Measurements from ENCODE around the gene CD276. TPM values are rescaled to one million over a fixed set of nuclear protein-coding genes. Genes with fewer than 3 reads are reported as not detected.
"Not testable (repeated sequence)": the region's sequence is repeated elsewhere in the genome, so short reads cannot be mapped to it uniquely, and the experiment has no call there.

The CD276 gene
- 36.5 TPM for total RNA-seq
- long read RNA-seq, transcript CD276-202 (10 exons, 3,469 nt): major isoform, 67 of 105 reads
- long read RNA-seq, partial matches to known transcripts: 26 of 105 reads
- long read RNA-seq, other reads (novel, unspliced or antisense): 12 of 105 reads

DNA sequence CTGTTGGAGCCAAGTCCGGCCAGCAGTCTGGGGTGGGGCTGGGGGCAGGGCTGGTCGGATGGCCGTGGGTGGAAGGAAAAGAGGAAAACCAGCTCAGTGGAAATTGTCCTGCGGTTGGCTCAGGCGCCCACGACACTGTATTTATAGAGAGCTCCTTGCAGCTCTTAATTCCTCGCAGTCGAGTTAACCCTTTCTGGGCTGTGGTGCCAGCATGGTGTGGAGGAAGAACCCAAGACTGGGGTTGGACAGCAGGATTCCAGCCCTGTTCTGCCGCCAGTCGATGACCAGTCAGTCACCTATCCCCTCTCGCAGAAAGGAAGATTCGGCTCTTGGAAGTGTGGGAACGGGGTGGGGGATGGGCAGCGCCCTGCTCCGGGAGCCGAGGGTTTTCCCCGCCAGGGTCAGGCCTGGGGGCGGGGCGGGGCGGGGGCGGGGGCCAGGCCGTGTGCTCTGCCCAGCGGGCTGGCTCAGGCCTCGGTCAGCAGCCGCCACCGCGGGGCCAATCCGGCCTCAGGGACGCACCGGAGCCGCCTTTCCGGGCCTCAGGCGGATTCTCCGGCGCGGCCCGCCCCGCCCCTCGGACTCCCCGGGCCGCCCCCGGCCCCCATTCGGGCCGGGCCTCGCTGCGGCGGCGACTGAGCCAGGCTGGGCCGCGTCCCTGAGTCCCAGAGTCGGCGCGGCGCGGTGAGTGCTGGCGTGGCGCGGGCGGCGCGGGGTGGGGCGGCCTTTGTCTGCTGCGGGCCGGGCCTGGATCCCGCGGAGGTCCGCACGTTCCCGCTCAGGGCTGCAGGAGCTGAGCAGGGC is at the start of gene CD276:
TSS of gene CD276 (plus strand) at position 607 of the 804 bp plus-strand sequence. CDS start 15,257 bp downstream, outside the sequence.
- DNase-seq (peak; percentile 89), ATAC-seq (ENCODE audit: poor library complexity) (peak; percentile 93)
- intact Hi-C loops (cut with DNase I): no loop called here

DNA sequence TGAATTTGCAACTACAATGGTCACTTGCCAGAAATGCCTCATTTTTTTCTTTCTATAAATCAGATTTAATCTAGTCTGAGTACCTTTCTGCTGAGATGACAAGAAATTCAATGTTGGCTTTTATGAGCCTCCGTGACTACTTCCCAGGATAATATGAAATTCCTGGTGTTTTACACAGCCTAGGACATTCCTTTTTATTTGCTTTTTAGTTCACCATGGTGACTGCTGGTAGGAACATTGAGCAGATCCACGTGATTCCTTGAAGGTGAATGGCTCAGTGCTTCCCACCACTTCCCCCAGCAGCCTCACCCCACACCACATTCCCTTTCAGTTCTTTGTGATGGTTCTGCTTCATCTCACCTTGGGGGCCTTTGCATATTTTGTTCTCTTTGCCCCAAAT is 46.7 kb upstream of the CD276 start:
- ATAC-seq (ENCODE audit: poor library complexity) (no peak), DNase-seq (no peak)
- intact Hi-C loops (cut with DNase I): loop anchor here (10.0 kb wide), 1 partner anchor 333 kb away; no protein-coding TSS in a partner anchor

DNA sequence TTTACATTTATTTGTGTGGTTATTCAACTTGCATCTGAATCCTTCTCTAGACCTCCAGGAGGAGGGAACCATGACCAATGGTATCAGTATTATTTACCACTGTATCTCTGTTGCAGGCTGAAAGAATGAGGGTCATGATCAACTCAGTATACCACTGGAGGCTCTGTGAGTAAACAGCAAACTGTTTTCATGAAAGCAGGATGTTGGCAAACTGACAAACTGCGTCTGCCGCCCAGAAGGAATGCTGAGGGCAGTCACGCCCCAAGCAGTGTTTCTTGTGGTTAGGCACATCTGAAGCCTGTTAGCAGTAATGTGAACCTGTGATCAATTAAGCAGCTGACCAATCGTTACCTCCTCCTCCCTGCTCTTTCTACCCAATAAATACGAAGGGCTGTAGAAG is 44.7 kb upstream of the CD276 start:
- intact Hi-C loops (cut with DNase I): loop anchor here (10.0 kb wide), 1 partner anchor 335 kb away; no protein-coding TSS in a partner anchor
- DNase-seq; ATAC-seq (ENCODE audit: poor library complexity): not testable (repeated sequence)

DNA sequence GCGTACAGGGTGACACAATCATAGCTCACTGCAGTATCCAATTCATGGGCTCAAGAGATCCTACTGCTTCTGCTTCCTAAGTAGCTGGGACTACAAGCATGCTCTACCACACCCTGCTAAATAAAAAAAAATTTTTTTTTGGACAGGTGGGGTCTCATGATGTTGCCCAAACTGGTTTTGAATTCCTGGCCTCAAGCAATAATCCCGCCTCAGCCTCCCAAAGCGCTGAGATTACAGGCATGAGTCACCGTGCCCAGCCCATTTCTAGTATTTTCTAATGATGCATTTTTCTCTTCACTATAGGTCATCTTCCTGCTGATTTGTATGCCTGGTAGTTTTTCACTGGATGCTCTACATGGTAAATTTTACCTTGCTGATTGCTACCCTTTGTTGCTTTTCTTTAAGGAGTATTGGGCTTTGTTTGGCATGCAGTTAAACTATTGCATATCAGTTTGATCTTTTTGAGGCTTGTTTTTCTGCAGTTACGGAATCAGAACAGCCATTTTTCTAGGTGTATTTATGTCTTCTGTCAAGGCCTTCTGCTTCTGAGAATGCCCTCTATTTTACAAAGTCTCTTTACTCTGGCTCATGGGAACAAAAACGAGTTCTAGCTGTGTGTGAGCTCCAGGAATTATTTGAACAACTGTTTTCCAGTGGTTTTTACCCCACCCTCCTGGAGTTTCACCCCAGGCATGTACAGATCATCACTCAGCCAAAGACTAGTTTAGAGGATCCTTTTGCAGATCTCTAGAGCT is 36.7 kb upstream of the CD276 start:
- DNase-seq (no peak), ATAC-seq (ENCODE audit: poor library complexity) (no peak)
- intact Hi-C loops (cut with DNase I): no loop called here

DNA sequence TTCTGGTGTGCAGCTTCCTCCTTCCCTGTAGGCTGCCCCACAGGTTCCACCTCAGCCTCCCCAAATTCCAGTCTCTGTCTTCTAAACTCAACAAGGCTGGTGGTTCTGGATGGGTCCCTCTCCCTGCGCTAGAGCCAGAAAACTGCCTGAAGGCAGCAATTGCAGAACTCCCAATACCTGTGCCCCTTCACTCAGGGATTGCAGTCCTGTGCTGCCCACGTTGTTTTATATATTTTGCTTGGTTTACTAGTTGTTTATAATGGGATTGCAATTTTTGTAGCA is 36.2 kb upstream of the CD276 start:
- no peak for DNase-seq
- intact Hi-C loops (cut with DNase I): no loop called here
- ATAC-seq (ENCODE audit: poor library complexity): no peak

DNA sequence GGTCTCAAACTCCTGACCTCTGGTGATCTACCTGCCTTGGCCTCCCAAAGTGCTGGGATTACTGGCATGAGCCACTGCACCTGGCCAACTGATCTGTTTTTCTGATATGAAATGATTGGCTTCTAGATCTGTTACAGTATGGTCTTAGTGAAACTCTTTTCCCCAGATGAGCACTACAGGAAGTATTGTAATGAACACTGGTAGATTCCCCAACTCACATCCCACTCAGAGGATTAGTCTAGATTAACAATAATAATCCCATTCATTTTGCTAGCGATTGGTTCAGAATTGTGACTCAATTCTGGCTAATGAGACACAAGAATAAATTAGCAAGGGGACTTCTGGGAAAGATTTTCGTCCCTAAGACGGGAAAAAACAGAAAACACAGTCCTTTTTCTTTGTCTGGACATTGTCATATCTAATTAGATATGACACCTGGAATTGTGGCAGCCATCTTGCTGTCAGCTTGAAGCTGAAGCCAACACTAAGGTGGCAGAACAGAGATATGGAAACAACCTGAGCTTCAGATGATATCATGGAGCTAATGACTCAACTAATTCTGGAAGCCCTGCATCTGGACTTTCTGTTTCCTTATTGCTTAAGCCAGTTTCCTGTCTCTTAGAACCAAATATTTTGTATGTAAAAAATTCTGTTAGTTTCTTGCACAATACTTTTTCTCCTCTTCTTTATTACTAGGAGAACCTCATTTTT is 33.6 kb upstream of the CD276 start:
- intact Hi-C loops (cut with DNase I): no loop called here

DNA sequence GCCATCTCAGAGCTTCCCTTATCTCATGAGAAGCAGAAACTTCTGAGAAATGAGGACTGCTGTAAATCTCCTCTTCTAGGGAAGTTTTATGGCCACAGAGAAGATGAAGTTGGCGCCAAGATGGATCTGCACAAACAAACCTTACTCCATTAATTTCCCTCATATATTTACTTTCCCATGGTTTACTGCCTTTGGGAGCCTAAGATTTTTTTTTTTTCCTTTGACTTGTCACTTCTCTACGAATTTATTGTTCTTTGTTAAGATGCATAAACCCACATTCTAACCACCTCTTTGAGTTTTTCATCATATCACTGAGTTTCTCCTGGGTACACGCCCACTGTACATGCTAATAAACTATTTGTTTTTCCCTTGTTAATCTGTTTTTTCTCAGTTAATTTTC is 29.5 kb upstream of the CD276 start:
- DNase-seq (no peak), ATAC-seq (ENCODE audit: poor library complexity) (no peak)
- intact Hi-C loops (cut with DNase I): no loop called here

More for the DNA sequence above, 33.6 kb upstream of the CD276 start:
- no peak for ATAC-seq (ENCODE audit: poor library complexity)
- DNase-seq: no peak

DNA sequence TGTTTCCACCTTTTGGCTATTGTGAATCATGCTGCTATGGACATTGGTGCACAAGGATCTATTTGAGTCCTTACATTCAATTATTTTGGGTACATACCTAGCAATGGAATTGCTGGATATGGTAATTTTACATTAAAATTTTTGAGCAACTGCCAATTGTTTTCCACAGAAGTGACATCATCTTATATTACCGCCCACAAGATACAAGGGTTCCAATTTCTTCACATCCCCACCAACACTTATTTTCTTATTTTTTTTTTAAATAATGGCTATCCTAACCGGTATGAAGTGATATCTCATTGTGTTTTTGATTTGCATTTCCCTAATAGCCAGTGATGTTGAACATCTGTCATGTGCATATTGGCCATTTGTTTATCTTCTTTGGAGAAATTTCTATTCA is 28.5 kb upstream of the CD276 start:
- DNase-seq (no peak), ATAC-seq (ENCODE audit: poor library complexity) (no peak)
- intact Hi-C loops (cut with DNase I): no loop called here

DNA sequence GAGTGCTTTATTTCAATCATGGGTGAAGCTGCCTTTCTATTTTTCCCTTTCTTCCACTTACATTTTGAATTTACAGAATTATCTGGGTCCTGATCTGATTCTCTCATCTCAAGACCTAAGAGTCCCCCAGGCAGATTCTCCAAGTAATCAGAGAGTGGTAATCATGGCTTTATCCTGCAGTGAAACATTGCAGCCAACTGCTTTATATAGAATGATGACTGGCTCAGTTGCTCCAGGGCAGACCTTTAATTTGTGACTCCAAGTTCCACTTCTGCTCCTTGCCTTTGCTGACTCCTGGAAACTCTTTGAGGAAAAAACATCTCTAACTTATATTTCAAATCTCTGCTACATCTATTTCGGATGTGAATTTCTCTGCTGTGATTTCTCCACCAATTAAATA is 25.5 kb upstream of the CD276 start:
- DNase-seq (no peak), ATAC-seq (ENCODE audit: poor library complexity) (no peak)
- intact Hi-C loops (cut with DNase I): no loop called here

DNA sequence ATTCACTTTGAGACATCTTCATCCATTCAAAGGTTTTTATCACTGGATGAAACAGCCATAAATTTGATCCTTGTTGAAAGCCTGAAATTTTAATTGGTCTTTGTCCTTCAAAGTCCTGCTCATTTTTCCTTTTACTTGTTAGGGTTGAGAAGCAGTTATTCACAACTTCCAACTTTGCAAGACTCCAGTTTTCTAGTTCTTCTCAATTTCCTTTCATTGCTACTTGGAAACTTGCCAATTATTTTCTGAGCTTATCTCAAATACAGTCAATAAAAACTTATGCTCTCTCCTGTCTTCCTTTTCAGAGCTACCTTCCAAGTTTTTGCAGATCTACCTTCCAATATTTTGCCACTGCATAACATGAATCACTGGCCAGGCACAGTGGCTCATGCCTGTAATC is 23.7 kb upstream of the CD276 start:
- no peak for DNase-seq
- no peak for ATAC-seq (ENCODE audit: poor library complexity)
- intact Hi-C loops (cut with DNase I): no loop called here

DNA sequence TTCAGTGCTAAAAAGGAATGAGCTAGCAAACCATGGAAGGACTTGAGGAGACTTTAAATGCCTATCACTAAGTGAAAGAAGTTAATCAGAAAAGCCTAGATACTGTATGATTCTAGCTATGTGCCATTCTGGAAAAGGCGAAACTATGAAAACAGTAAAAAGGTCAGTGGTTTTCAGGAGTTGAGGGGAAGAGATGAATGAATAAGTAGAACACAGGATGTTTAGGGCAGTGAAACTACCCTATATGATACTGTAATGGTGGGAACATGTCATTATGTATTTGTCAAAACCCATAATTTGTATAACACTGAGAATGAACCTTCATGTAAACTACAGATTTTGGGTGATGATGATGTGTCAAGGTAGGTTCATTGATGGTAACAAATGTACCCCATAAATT is 9.6 kb upstream of the CD276 start:
- ATAC-seq (ENCODE audit: poor library complexity) (no peak), DNase-seq (no peak)
- intact Hi-C loops (cut with DNase I): no loop called here

DNA sequence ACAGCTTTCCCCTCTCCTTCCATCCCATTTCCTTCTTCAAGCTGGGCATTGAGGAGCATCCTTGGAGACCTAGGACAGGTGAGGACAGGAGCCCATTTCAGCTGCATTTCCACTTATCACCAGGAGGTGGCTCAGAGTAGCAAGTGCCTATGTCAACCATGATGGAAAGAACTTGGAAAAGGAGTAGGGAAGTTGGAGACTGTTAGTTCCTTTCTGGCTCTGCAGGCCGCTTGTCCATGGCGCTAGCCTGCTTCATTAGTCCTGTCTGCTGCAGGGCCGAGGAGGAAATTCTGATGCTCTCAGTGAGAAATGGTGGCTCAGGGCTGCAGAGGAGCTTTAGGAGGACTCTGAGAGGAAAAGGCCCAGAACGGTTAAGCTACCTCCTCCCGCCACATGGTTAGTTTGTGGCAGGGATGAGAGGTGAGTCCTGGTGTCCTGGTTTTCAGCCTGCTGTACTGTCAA is 7.0 kb upstream of the CD276 start:
- intact Hi-C loops (cut with DNase I): loop anchor here (1.0 kb wide), 1 partner anchor 23 kb away; no protein-coding TSS in a partner anchor
- DNase-seq: peak; percentile 65
- peak; percentile 89 for ATAC-seq (ENCODE audit: poor library complexity)

DNA sequence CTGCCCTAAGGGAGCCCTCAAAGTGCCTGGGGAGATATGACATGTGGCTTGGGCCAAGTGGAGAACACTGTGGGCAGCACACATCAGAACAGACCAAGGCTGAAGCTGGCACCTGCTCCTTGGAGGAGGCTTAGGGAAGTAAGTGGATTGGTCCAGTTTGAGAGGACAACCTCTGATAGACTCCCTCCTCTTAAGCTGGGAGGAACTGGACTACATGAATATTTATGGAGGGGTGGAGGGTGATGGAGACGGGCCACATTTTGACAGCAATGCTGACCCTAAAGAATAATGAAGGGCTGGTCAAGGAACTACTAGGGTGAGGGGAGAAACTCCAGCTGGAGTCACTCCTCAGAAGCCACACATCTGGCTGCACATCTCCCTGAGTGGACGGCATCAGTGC is 6.5 kb upstream of the CD276 start:
- no peak for DNase-seq
- ATAC-seq (ENCODE audit: poor library complexity): no peak
- intact Hi-C loops (cut with DNase I): loop anchor here (1.0 kb wide), 1 partner anchor 23 kb away; no protein-coding TSS in a partner anchor

DNA sequence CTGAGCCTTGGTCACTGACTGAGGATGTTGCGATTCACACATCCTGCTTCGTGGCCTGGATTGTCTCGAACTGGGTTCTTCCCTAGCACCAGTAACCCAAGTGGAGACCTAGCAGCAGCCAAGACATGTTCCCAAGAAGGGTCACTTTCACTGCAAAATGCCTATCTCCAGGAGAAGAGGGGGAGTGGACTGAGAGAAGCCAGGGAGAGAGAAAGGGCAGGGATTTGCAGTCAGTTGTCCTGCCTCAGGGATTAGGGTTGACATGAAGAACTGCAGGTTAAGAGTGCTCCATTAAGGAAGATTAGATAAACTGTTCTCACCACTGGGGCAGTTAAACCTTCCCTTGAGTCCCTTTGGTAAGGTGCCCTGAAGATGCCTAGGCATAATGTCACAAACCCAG is 5.7 kb upstream of the CD276 start:
- intact Hi-C loops (cut with DNase I): no loop called here
- DNase-seq (no peak), ATAC-seq (ENCODE audit: poor library complexity) (no peak)

DNA sequence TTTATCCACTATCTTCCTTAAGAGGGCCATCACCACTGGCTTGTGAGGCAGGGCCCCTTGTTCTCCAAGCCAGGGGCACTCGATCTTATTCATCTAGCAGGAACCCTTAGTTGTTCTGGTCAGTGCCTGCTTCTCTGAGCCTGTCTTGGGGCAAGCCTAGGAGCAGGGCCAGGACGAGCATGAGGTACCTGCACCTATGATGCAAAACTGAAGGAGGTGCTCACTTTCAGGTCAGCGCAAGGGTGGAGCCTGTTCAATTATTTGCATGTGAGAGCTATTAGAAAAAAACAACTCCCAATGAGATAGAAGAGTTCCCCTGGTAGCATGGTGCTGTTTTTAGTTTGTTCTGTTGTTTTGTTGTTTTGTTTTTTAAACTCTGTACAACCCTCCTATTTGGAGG is 5.0 kb upstream of the CD276 start:
- no peak for ATAC-seq (ENCODE audit: poor library complexity)
- intact Hi-C loops (cut with DNase I): no loop called here

DNA sequence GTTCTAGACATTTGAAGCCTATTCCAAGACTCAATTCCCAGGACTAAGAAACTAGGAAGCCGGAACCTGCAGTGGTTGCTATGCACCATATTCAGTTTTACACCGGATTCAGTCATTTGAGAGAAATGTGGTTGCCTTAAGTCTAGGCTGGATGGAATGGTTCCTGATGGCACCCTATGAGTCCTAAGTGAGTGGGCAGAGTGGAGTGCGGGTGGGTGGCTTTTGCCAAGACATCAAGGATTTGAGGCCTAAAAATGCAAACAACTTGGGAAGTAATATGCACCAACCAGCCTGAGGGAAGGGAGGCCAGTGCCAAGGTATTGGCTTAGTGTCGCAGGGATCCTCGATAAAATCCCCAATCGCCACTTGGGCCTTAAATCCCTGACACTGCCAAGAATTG is 4.2 kb upstream of the CD276 start:
- DNase-seq: no peak
- no peak for ATAC-seq (ENCODE audit: poor library complexity)
- intact Hi-C loops (cut with DNase I): no loop called here

More for the DNA sequence above, 5.0 kb upstream of the CD276 start:
- DNase-seq: no peak

DNA sequence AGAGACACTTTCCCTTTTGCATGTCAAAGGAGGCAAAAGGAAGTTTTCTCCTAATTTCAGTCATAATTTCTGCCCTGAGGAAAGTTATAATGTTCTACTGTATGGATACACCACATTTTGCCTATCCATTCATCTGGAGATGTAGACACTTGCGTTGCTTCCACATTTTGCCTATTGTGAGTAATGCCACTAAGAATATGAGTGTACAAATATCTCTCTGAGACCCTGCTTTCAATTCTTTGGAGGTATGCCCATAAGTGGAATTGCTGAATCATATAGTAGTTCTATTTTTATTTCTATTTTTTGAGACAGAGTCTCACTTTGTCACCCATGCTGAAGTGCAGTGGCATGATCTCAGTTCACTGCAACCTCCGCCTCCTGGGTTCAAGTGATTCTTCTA is 3.6 kb upstream of the CD276 start:
- intact Hi-C loops (cut with DNase I): no loop called here
- ATAC-seq (ENCODE audit: poor library complexity) (no peak), DNase-seq (no peak)

DNA sequence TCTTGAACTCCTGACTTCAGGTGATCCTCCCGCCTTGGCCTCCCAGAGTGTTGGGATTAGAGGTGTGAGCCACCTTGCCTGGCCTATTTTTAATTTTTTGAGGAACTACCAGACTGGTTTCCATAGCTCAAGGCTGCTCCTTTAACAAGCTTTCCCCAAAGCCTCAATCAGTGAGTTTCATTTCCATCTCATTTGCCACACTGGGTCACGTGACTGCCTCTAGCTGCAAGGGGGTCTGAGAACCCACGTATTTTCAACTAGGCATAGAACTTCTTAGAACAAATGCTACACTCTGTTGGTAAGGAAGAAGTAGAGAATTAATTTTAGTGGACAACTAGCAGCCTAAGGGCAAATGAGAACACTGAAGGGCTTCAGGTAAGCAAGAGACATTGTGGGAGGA is 3.1 kb upstream of the CD276 start:
- ATAC-seq (ENCODE audit: poor library complexity): no peak
- intact Hi-C loops (cut with DNase I): no loop called here
- no peak for DNase-seq

Data from Right ventricle myocardium superior (tissue), 1 donor.